GM10266 (cell line): ENCODE results near the gene TK1.

ENCODE experiments used
- DNase-seq: peaks from one replicate; pipeline ENCODE4 v3.0.0; 2012; ENCODE audit errors: extremely low spot score
- CTCF ChIP-seq: IDR thresholded peaks from 2 replicates; pipeline ENCODE4 v1.5.1; 2012; ENCODE audit warnings: mild to moderate bottlenecking, low read depth; ENCODE audit not compliant: control insufficient read depth, insufficient read depth; ENCODE audit errors: missing control alignments

The TK1 gene

GRCh38 chr17:78130437-78131101, 56.3 kb downstream of the TK1 start, which contains the start of gene TMC8:
TSS of gene TMC8 (plus strand) at chr17:78130771. CDS start at chr17:78131589, 818 bp downstream.
- no peak for TF ChIP-seq CTCF
- peak; percentile 84 for DNase-seq

- TF ChIP-seq CTCF: no peak
- no peak for DNase-seq
Measured at GRCh38 chr17:78130090-78130436, 56.8 kb downstream of the TK1 start.

- no peak for DNase-seq
Measured at GRCh38 chr17:78129351-78130089, 57.3 kb downstream of the TK1 start.

GRCh38 chr17:78128551-78129350, 58.1 kb downstream of the TK1 start, which contains the start of gene TMC6:
TSS of gene TMC6 (minus strand) at chr17:78128755. CDS start at chr17:78126832, 1,923 bp downstream.
- DNase-seq: peak; percentile 94
- no peak for TF ChIP-seq CTCF

More at GRCh38 chr17:78129351-78130089, 57.3 kb downstream of the TK1 start:
- no peak for TF ChIP-seq CTCF

- DNase-seq: peak; percentile 64
- no peak for TF ChIP-seq CTCF
Measured at GRCh38 chr17:78127888-78128550, 58.8 kb downstream of the TK1 start.

- no peak for TF ChIP-seq CTCF
- DNase-seq: peak; percentile 84
Measured at GRCh38 chr17:78127239-78127887, 59.5 kb downstream of the TK1 start.
